Breast epithelium (tissue), 3 donors: ENCODE measurements around the gene CENPO.
A peak's percentile ranks its signal among the peaks of the same experiment; 100 is the strongest.

Experiments used
- POLR2A ChIP-seq: fragments of 450-650 bp; IDR thresholded peaks from one replicate; pipeline ENCODE4 v1.6.1; 2016; ENCODE audit warnings: antibody characterized with exemption, mild to moderate bottlenecking, moderate library complexity
- TF ChIP-seq, protein P1 (sequence below), 3 donors: fragments of 450-650 bp; IDR thresholded peaks; one replicate each; pipeline ENCODE4 v1.5.1; 2016 to 2017; ENCODE audit warnings: antibody characterized with exemption in 3 of 3, mild to moderate bottlenecking in 3 of 3, moderate library complexity in 3 of 3

DNA sequence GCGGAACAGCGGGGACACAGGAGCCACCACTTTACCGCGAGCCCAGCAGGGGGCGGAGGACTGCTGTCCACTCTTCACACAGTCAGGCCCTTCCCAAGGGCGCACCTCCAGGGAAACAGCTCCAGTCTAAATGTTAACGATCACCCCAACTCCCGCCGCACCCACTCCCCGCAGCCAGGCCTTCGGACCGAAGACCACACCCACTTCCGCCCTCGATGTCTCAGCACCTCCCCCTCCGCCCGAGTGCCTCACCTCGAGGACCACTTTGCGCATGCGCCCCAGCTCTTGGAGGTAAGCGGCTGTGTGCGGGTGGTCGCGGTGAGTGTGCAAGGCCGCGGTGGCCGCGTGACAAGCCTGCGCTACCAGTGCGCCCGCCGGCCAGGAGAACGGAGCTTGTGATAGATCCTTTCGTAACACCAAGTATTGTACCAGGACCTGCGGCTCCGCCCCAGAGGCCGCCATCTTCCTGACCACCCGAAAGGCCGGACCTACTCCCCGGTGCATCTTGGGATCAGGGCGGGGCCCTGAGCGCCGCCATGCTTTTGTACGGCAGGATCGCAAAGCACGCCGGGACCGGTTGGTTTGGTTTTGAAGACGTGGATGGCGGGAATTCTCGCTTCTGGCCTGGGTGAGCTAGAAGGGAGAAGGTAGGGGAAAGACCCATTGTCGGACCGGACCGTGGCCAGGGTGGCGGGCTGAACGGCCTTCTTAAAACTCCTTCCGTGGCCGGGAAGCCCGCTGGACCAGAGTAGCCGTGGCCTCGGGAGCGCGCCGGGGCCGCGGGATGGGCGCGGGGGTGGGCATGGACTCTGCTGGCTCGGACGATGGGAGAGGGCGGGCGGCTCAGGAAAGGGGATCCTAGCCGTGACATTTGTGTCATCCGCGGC lies at the start of gene CENPO, which contains the start of gene PTRHD1:
- no peak for TF ChIP-seq POLR2A
- TF ChIP-seq, protein P1, sequence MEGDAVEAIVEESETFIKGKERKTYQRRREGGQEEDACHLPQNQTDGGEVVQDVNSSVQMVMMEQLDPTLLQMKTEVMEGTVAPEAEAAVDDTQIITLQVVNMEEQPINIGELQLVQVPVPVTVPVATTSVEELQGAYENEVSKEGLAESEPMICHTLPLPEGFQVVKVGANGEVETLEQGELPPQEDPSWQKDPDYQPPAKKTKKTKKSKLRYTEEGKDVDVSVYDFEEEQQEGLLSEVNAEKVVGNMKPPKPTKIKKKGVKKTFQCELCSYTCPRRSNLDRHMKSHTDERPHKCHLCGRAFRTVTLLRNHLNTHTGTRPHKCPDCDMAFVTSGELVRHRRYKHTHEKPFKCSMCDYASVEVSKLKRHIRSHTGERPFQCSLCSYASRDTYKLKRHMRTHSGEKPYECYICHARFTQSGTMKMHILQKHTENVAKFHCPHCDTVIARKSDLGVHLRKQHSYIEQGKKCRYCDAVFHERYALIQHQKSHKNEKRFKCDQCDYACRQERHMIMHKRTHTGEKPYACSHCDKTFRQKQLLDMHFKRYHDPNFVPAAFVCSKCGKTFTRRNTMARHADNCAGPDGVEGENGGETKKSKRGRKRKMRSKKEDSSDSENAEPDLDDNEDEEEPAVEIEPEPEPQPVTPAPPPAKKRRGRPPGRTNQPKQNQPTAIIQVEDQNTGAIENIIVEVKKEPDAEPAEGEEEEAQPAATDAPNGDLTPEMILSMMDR (IDR thresholded peaks at IDR 0.05), result peak; percentile 37 to 69 (median 60)
